ENCODE measurements around the gene ABCG8.

GRCh38 chr2:43906448-43907109 is 67.8 kb downstream of the ABCG8 start:
- TF ChIP-seq CTCF (IDR thresholded peaks at IDR 0.05) = no peak
- no peak for TF ChIP-seq POLR2A (IDR thresholded peaks at IDR 0.05)

All from lower leg skin (tissue), 3 donors.